ENCODE results near the gene UNC13B. TPM values are rescaled to one million over a fixed set of nuclear protein-coding genes. Genes with fewer than 3 reads are reported as not detected.
A peak's percentile ranks its signal among the peaks of the same experiment; 100 is the strongest.

The UNC13B gene
- total and polyA plus RNA-seq, 2 of the 13 experiments (the other 11 are each of a cell fraction or from before 2014, with no cell fraction given): 14.0 to 18.3 TPM

GRCh38 chr9:35115680-35116538 is 45.9 kb upstream of the UNC13B start, which contains the start of gene ATOSB (continued):
- TF ChIP-seq MXD1 (CRISPR knock-in tag; IDR thresholded peaks at IDR 0.05) (peak; percentile 70; the same call in 1 of the 2 replicates), ZNF616 (CRISPR knock-in tag; IDR thresholded peaks at IDR 0.05; ENCODE audit: low read depth) (0 out of 2 replicates have a peak, but pooled peaks have one; percentile 31), PATZ1 (CRISPR knock-in tag; IDR thresholded peaks at IDR 0.05) (peak; percentile 29; the same call in 1 of the 2 replicates), HNF4G (IDR thresholded peaks at IDR 0.05; ENCODE audit: borderline replicate concordance, low read depth, low read length) (no peak), HNF4G (CRISPR knock-in tag; IDR thresholded peaks at IDR 0.05; ENCODE audit: borderline replicate concordance, low read depth) (no peak), TERF1 (CRISPR knock-in tag; IDR thresholded peaks at IDR 0.05) (no peak), EZH2 (conservative IDR thresholded peaks at IDR 0.05; ENCODE audit: low read depth, low read length) (no peak), ZBTB8A (CRISPR knock-in tag; IDR thresholded peaks at IDR 0.05; ENCODE audit: borderline replicate concordance, low read depth) (no peak), SNAI1 (CRISPR knock-in tag; IDR thresholded peaks at IDR 0.05; ENCODE audit: borderline replicate concordance) (no peak), ARNT2 (CRISPR knock-in tag; IDR thresholded peaks at IDR 0.05; ENCODE audit: low read depth) (peak; percentile 71; the same call in 1 of the 2 replicates), TARDBP (CRISPR knock-in tag; IDR thresholded peaks at IDR 0.05) (peak; percentile 70; the same call in 1 of the 2 replicates), ZSCAN31 (CRISPR knock-in tag; IDR thresholded peaks at IDR 0.05; ENCODE audit: low read depth) (peak; percentile 10; the same call in 1 of the 2 replicates), ZFP41 (CRISPR knock-in tag; IDR thresholded peaks at IDR 0.05; ENCODE audit: borderline replicate concordance) (no peak), ETS1 (CRISPR knock-in tag; IDR thresholded peaks at IDR 0.05) (no peak), GTF3A (CRISPR knock-in tag; conservative IDR thresholded peaks at IDR 0.05) (peak; percentile 34; the same call in 1 of the 2 replicates), ZNF780A (CRISPR knock-in tag; IDR thresholded peaks at IDR 0.05) (no peak), ZNF496 (CRISPR knock-in tag; IDR thresholded peaks at IDR 0.05; ENCODE audit: insufficient replicate concordance) (no peak), SKI (IDR thresholded peaks at IDR 0.05; ENCODE audit: partially characterized antibody) (no peak), NFYC (CRISPR knock-in tag; IDR thresholded peaks at IDR 0.05) (peak; percentile 70), POLR2A (IDR thresholded peaks at IDR 0.05; ENCODE audit: insufficient read depth in 1 of 2, low read depth in 2 of 2, low read length in 2 of 2) (peak in 1 of 2 experiments; percentile 45; a peak in 1 of 4 replicates), GABPB1 (CRISPR knock-in tag; IDR thresholded peaks at IDR 0.05) (peak; percentile 65; the same call in 1 of the 2 replicates)
